AG04450 (cell line): ENCODE data around the gene FKRP. TPM values are rescaled to one million over a fixed set of nuclear protein-coding genes. Genes with fewer than 3 reads are reported as not detected.

ENCODE experiments used
- CTCF ChIA-PET: fragments of 300-600, 350-600 bp; formaldehyde crosslinking; extraction: SDS; loops from one replicate; lab custom pipeline; 2022; ENCODE audit warnings: antibody characterized with exemption, inconsistent platforms; lab: Charles Lee
- POLR2A ChIA-PET: fragments of 350-600 bp; formaldehyde crosslinking; extraction: SDS; loops from one replicate; lab custom pipeline; 2021; ENCODE audit warnings: antibody characterized with exemption, inconsistent platforms; lab: Yijun Ruan, JAX
- DNase-seq: peaks from one replicate; pipeline ENCODE4 v3.0.0-alpha.2; 2011; ENCODE audit warnings: low read depth, low spot score
- H3K27ac ChIP-seq: one replicate; pipeline ENCODE4 v1.5.1; 2012; ENCODE audit warnings: low read depth, low read length, control low read depth
- H3K27me3 ChIP-seq: one replicate; pipeline ENCODE4 v1.6.0; 2012; ENCODE audit warnings: low read length; ENCODE audit not compliant: control insufficient read depth, insufficient read depth
- H3K4me3 ChIP-seq: 2 replicates; pipeline ENCODE4 v1.5.1; 2011; ENCODE audit warnings: mild to moderate bottlenecking, low read depth, low read length, control low read depth
- H3K9me3 ChIP-seq: 2 replicates; pipeline ENCODE4 v1.5.1; 2012; ENCODE audit warnings: low read length; ENCODE audit not compliant: control insufficient read depth, insufficient read depth
- CTCF ChIP-seq: IDR thresholded peaks from 2 replicates; pipeline ENCODE4 v1.5.1; 2011; ENCODE audit warnings: low read depth, low read length, control low read depth, inconsistent platforms
- polyA plus RNA-seq: library from polyadenylated mRNA; depleted of rRNA; stranded (reverse); fragments of >200 nt; gene quantifications from 2 replicates; pipeline ENCODE4 v1.2.3, GENCODE V29; 2011

FKRP gene
- polyA plus RNA-seq, 1 experiment: 12.1 TPM

- POLR2A ChIA-PET: no interaction called here
- no peak overlapping the region for H3K4me3 ChIP-seq
- H3K9me3 ChIP-seq: no peaks in the 10 kb centered on the region; the same call in 1 of the 2 replicates
- no peaks in the 10 kb centered on the region for H3K27me3 ChIP-seq
- CTCF ChIA-PET: interaction anchor here (0.6 to 1.7 kb wide), 3 partner anchors 9 to 103 kb away, joined by 3 to 9 read pairs (median 8); no protein-coding TSS in a partner anchor
- no peak for DNase-seq
- TF ChIP-seq CTCF: no peak
- H3K27ac ChIP-seq: peak overlapping the region; percentile 31
Observed at GRCh38 chr19:46737761-46738171, 8.1 kb upstream of the FKRP start.

DNA sequence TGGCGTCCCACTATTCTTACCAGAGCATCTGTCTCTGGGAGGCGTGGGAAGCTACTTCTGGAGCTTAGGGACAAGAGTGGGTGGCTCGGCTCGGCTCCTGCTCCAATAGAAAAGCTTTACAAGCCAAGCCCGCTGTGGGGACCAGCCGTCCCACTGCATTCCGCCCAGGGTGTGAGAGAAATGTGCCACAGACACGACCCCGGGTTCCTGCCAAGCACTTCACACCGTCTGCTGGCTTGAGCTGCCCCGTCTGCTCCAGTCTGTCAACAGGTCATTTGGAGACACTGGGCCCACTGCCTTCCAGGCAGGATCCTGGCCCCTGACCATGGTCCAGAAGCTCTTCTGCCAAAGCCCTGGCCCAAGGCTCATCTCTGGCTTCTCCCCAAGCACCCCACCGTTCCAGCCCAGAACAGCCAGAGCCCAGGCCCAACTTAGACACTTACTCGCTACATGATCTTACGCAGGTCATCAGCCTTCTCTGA, 6.5 kb upstream of the FKRP start:
- no peak for DNase-seq
- POLR2A ChIA-PET: interaction anchor here (0.6 kb wide), 1 partner anchor 177 kb away, joined by 3 read pairs; no protein-coding TSS in a partner anchor
- TF ChIP-seq CTCF: no peak
- no peak overlapping the region for H3K4me3 ChIP-seq
- no peaks in the 10 kb centered on the region for H3K27me3 ChIP-seq
- CTCF ChIA-PET: no interaction called here
- H3K9me3 ChIP-seq: no peaks in the 10 kb centered on the region
- H3K27ac ChIP-seq: no peak overlapping the region

DNA sequence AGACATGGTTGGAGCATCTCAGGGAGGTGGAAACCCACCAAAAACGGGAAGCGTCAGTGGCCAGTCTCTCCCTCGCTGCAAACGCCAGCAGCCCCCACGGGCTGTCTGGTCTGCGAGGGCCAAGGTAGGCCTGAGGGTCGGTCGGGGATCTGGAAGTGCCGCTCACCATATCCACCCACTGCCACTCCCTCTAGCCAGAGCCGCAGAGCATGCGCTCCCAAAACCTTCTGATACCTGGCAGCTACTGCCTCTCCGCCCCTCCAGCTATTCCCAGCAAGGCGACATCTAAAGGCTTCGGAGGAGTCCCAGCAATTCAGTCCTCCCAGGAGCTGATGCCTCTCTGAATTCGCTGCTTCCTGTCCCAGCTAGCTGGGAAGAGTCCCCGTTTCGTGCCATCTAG, 4.4 kb upstream of the FKRP start:
- POLR2A ChIA-PET: interaction anchor here (1.0 kb wide), 1 partner anchor 10 kb away, joined by 3 read pairs; no protein-coding TSS in a partner anchor
- H3K9me3 ChIP-seq: no peaks in the 10 kb centered on the region
- CTCF ChIA-PET: interaction anchor here (0.6 to 2.0 kb wide), 2 partner anchors 13 to 203 kb away, joined by 4 to 8 read pairs; no protein-coding TSS in a partner anchor
- H3K27ac ChIP-seq: no peak overlapping the region
- H3K4me3 ChIP-seq: no peak overlapping the region
- no peak for TF ChIP-seq CTCF
- no peaks in the 10 kb centered on the region for H3K27me3 ChIP-seq
- DNase-seq: no peak

DNA sequence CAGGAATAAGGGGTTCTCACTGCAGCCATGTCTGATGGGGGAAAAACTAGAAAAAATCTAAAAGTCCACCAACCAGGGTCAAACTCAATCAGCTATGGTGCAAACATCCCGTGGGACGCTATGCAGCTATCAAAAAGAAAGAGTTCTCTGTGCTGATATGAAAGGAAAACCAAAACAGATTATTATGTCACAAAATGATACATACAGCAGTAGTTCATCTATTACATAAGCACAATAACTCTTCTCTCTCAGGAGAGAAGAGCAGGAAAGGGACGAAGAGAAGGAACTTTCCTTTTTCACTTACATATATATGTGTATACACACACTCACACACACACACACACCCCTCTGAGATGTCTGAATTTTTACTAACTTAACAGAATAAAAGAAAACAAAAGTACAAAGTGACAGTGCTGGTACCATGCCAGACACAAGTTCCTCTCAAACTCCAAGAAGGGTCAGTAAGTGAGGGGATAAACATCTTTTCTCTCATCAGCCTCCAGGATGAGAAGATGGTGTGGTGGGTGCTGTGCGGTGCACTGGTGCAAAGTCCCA, 2.9 kb upstream of the FKRP start:
- Histone ChIP-seq H3K27ac (no peak overlapping the region), H3K9me3 (no peaks in the 10 kb centered on the region), H3K27me3 (no peaks in the 10 kb centered on the region), H3K4me3 (no peak overlapping the region)
- TF ChIP-seq CTCF: no peak
- ChIA-PET CTCF (interaction anchor here (0.6 to 1.5 kb wide), 2 partner anchors 14 to 17 kb away, joined by 3 to 5 read pairs; no protein-coding TSS in a partner anchor), POLR2A (no interaction called here)
- no peak for DNase-seq

DNA sequence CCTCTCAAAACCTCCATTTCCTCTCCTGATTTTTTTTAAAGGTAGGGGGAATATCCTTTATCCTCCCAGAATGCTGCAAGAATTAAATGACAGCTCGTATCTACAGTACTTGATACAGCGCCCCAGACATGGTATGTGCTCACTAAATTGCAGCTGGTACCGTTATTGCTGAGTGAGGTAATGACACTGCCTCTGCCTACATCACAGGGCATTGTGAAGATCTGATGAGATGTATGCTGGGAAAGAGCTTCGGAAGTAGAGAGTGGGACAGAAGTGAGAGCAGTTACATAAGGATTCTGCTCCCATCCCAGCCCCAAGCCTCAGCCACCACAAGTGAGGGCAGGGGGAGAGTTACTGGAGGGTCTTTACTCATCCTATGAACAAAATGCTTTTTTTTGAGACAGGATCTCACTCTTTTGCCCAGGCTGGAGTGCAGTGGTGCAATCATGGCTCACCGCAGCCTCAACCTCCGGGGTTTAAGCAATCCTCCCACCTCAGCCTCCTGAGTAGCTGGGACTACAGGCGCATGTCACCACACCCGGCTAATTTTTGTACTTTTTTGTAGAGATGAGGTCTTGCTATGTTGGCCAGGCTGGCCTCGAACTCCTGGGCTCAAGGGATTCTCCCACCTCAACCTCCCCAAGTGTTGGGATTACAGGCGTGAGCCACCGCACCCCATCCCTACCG, 1.7 kb upstream of the FKRP start:
- CTCF ChIA-PET: interaction anchor here (1.5 kb wide), 1 partner anchor 15 kb away, joined by 5 read pairs; no protein-coding TSS in a partner anchor
- Histone ChIP-seq H3K4me3 (peak overlapping the region; percentile 89), H3K9me3 (no peaks in the 10 kb centered on the region), H3K27me3 (no peaks in the 10 kb centered on the region), H3K27ac (no peak overlapping the region)
- POLR2A ChIA-PET: interaction anchor here (0.7 kb wide), 1 partner anchor 41 kb away, joined by 3 read pairs; no protein-coding TSS in a partner anchor
- DNase-seq: no peak
- TF ChIP-seq CTCF: no peak
